SU-DHL-6 (cell line): ENCODE data around the gene ROR1.

Experiments used
- CTCF ChIP-seq: fragments of 200-600 bp; sonication (generic); IDR thresholded peaks from one replicate; pipeline ENCODE4 v1.5.1; 2017; ENCODE audit warnings: antibody characterized with exemption, mild to moderate bottlenecking, low read length, moderate library complexity; ENCODE audit not compliant: insufficient read depth, poor library complexity, severe bottlenecking
- EZH2phosphoT487 ChIP-seq: fragments of 200-600 bp; sonication (generic), shearing (Covaris generic); conservative IDR thresholded peaks from 2 replicates; pipeline ENCODE4 v1.6.1; 2018; ENCODE audit warnings: mild to moderate bottlenecking, antibody characterized with exemption, low read length, moderate library complexity, mixed read lengths

DNA sequence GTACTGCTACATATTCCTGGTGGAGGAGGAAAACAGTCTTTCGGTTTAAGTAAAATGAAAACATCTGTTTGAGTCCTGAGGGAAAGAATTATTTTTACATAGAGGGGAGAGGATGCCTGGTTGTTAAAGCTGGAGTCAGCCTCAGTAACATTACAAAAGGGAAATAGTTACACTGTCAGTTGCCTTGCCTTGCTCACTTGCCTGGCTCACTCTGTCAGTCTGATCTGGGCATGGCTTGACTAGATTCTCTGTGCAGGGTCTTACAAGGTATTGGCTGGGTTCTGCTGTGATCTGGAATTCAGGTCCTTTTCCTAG, 421.2 kb downstream of the ROR1 start:
- TF ChIP-seq CTCF, result no peak
- TF ChIP-seq EZH2phosphoT487, result no peak
